ENCODE data around the gene TAS2R3. TPM values are rescaled to one million over a fixed set of nuclear protein-coding genes. Genes with fewer than 3 reads are reported as not detected.

The TAS2R3 gene
- total and polyA plus RNA-seq, 9 of the 15 experiments (the other 6 are each of a cell fraction or from before 2014, with no cell fraction given), result 0.37 to 1.9 (median 1.2) TPM; not detected in 2

DNA sequence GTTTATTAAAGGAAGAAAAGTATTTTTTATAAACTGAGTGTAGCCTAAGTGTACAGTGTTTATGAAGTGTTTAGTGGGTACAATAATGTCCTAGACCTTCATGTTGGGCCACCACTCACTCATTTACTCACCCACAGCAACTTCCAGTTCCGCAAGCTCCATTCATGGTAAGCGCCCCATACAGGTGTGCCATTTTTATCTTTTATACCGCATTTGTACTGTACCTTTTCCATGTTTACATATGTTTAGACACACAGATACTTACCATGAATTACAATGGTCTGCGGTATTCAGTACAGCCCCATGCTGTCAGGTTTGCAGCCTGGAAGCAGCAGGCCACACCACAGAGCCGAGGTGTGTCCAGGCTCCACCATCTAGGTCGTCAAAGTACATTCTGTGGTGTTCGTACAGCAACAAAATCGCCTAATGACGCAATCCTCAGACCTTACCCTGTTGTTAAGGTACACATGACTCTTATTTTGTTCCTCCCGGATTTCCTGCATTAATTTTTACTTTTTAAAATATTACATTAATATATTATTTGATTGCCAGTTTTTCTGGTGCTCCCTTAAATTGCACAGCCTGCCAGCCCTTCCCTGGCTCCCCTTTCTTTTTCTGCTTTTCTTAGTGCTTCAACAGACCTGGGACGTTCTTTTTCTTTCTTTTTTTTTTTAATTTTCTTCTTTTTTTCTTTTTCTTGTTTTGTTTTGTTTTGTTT is 26.6 kb upstream of the TAS2R3 start (continued):
- peak; percentile 73 for TF ChIP-seq ZBTB26 (CRISPR knock-in tag; IDR thresholded peaks at IDR 0.05)
- no peak for TF ChIP-seq ZNF197 (CRISPR knock-in tag; IDR thresholded peaks at IDR 0.05; ENCODE audit: low read depth)
- TF ChIP-seq JUND (IDR thresholded peaks at IDR 0.05; ENCODE audit: borderline replicate concordance, low read depth, low read length), result peak; percentile 71
- TF ChIP-seq JUND (tag; IDR thresholded peaks at IDR 0.05; ENCODE audit: borderline replicate concordance, low read depth, low read length), result no peak; the same call in 2 of the 3 replicates
- no peak for TF ChIP-seq TCF3 (CRISPR knock-in tag; IDR thresholded peaks at IDR 0.05)
- TF ChIP-seq, protein P1, sequence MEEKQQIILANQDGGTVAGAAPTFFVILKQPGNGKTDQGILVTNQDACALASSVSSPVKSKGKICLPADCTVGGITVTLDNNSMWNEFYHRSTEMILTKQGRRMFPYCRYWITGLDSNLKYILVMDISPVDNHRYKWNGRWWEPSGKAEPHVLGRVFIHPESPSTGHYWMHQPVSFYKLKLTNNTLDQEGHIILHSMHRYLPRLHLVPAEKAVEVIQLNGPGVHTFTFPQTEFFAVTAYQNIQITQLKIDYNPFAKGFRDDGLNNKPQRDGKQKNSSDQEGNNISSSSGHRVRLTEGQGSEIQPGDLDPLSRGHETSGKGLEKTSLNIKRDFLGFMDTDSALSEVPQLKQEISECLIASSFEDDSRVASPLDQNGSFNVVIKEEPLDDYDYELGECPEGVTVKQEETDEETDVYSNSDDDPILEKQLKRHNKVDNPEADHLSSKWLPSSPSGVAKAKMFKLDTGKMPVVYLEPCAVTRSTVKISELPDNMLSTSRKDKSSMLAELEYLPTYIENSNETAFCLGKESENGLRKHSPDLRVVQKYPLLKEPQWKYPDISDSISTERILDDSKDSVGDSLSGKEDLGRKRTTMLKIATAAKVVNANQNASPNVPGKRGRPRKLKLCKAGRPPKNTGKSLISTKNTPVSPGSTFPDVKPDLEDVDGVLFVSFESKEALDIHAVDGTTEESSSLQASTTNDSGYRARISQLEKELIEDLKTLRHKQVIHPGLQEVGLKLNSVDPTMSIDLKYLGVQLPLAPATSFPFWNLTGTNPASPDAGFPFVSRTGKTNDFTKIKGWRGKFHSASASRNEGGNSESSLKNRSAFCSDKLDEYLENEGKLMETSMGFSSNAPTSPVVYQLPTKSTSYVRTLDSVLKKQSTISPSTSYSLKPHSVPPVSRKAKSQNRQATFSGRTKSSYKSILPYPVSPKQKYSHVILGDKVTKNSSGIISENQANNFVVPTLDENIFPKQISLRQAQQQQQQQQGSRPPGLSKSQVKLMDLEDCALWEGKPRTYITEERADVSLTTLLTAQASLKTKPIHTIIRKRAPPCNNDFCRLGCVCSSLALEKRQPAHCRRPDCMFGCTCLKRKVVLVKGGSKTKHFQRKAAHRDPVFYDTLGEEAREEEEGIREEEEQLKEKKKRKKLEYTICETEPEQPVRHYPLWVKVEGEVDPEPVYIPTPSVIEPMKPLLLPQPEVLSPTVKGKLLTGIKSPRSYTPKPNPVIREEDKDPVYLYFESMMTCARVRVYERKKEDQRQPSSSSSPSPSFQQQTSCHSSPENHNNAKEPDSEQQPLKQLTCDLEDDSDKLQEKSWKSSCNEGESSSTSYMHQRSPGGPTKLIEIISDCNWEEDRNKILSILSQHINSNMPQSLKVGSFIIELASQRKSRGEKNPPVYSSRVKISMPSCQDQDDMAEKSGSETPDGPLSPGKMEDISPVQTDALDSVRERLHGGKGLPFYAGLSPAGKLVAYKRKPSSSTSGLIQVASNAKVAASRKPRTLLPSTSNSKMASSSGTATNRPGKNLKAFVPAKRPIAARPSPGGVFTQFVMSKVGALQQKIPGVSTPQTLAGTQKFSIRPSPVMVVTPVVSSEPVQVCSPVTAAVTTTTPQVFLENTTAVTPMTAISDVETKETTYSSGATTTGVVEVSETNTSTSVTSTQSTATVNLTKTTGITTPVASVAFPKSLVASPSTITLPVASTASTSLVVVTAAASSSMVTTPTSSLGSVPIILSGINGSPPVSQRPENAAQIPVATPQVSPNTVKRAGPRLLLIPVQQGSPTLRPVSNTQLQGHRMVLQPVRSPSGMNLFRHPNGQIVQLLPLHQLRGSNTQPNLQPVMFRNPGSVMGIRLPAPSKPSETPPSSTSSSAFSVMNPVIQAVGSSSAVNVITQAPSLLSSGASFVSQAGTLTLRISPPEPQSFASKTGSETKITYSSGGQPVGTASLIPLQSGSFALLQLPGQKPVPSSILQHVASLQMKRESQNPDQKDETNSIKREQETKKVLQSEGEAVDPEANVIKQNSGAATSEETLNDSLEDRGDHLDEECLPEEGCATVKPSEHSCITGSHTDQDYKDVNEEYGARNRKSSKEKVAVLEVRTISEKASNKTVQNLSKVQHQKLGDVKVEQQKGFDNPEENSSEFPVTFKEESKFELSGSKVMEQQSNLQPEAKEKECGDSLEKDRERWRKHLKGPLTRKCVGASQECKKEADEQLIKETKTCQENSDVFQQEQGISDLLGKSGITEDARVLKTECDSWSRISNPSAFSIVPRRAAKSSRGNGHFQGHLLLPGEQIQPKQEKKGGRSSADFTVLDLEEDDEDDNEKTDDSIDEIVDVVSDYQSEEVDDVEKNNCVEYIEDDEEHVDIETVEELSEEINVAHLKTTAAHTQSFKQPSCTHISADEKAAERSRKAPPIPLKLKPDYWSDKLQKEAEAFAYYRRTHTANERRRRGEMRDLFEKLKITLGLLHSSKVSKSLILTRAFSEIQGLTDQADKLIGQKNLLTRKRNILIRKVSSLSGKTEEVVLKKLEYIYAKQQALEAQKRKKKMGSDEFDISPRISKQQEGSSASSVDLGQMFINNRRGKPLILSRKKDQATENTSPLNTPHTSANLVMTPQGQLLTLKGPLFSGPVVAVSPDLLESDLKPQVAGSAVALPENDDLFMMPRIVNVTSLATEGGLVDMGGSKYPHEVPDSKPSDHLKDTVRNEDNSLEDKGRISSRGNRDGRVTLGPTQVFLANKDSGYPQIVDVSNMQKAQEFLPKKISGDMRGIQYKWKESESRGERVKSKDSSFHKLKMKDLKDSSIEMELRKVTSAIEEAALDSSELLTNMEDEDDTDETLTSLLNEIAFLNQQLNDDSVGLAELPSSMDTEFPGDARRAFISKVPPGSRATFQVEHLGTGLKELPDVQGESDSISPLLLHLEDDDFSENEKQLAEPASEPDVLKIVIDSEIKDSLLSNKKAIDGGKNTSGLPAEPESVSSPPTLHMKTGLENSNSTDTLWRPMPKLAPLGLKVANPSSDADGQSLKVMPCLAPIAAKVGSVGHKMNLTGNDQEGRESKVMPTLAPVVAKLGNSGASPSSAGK (IDR thresholded peaks at IDR 0.05), result peak; percentile 43; the same call in 1 of the 2 replicates
- peak; percentile 45 for TF ChIP-seq ASH1L (IDR thresholded peaks at IDR 0.05; ENCODE audit: borderline replicate concordance, low read depth, partially characterized antibody)
- TF ChIP-seq ATF7 (IDR thresholded peaks at IDR 0.05), result peak; percentile 59; the same call in 1 of the 2 replicates
- peak; percentile 61; the same call in 1 of the 2 replicates for TF ChIP-seq CTBP1 (IDR thresholded peaks at IDR 0.05; ENCODE audit: borderline replicate concordance)
- TF ChIP-seq GATAD2B (IDR thresholded peaks at IDR 0.05; ENCODE audit: borderline replicate concordance), result 0 out of 2 replicates have a peak, but pooled peaks have one; percentile 31
- no peak for TF ChIP-seq ZNF583 (CRISPR knock-in tag; IDR thresholded peaks at IDR 0.05)
- peak; percentile 61 for TF ChIP-seq KDM5B (IDR thresholded peaks at IDR 0.05; ENCODE audit: insufficient replicate concordance, low read depth, low read length)
- TF ChIP-seq SP1 (CRISPR knock-in tag; IDR thresholded peaks at IDR 0.05), result no peak
- TF ChIP-seq JUN (IDR thresholded peaks at IDR 0.05; ENCODE audit: borderline replicate concordance, low read depth, low read length), result 0 out of 2 replicates have a peak, but pooled peaks have one; percentile 25
- TF ChIP-seq JUN (CRISPR knock-in tag; IDR thresholded peaks at IDR 0.05; ENCODE audit: borderline replicate concordance), result no peak
